DOHH2 (cell line): ENCODE measurements around the gene GBX2.

Source experiments
- H3F3A ChIP-seq: fragments of 200-600 bp; sonication (generic), shearing (Covaris generic); 2 replicates; pipeline ENCODE4 v1.6.0; 2016; ENCODE audit warnings: antibody characterized with exemption, mild to moderate bottlenecking; ENCODE audit not compliant: control insufficient read depth, insufficient read depth
- H3K27ac ChIP-seq: fragments of 200-600 bp; sonication (generic); 2 replicates; pipeline ENCODE4 v1.5.1; 2014; ENCODE audit warnings: low read depth, mild to moderate bottlenecking, low read length, moderate library complexity
- H3K27me3 ChIP-seq: fragments of 200-600 bp; sonication (generic); 2 replicates; pipeline ENCODE4 v1.6.1; 2014; ENCODE audit warnings: mild to moderate bottlenecking, low read length, mixed read lengths; ENCODE audit not compliant: control insufficient read depth
- H3K36me3 ChIP-seq: fragments of 200-600 bp; sonication (generic); 2 replicates; pipeline ENCODE4 v1.6.1; 2014; ENCODE audit warnings: mild to moderate bottlenecking, low read length, moderate library complexity, mixed read lengths; ENCODE audit not compliant: control insufficient read depth
- H3K4me1 ChIP-seq: fragments of 200-600 bp; sonication (generic); 2 replicates; pipeline ENCODE4 v1.6.1; 2014; ENCODE audit warnings: mild to moderate bottlenecking, low read length, mixed read lengths; ENCODE audit not compliant: control insufficient read depth
- H3K4me2 ChIP-seq: fragments of 200-600 bp; sonication (generic); 2 replicates; pipeline ENCODE4 v1.6.0; 2014; ENCODE audit warnings: mild to moderate bottlenecking, low read length, moderate library complexity
- H3K4me3 ChIP-seq: fragments of 200-600 bp; sonication (generic); 2 replicates; pipeline ENCODE4 v1.5.1; 2014; ENCODE audit warnings: mild to moderate bottlenecking, low read length, mixed read lengths
- H3K79me2 ChIP-seq: fragments of 200-600 bp; sonication (generic); 2 replicates; pipeline ENCODE4 v1.6.1; 2014; ENCODE audit warnings: mild to moderate bottlenecking, low read length, mixed read lengths; ENCODE audit not compliant: control insufficient read depth
- H3K9me2 ChIP-seq: fragments of 200-600 bp; sonication (generic); replicated peaks from 2 replicates; pipeline ENCODE4 v1.6.1; 2014; ENCODE audit warnings: mild to moderate bottlenecking, low read length, mixed read lengths; ENCODE audit not compliant: control insufficient read depth
- H3K9me3 ChIP-seq: fragments of 200-600 bp; sonication (generic); 2 replicates; pipeline ENCODE4 v1.6.1; 2014; ENCODE audit warnings: antibody characterized with exemption, low read length, mixed read lengths; ENCODE audit not compliant: control insufficient read depth, insufficient read depth
- H4K20me1 ChIP-seq: fragments of 200-600 bp; sonication (generic); 2 replicates; pipeline ENCODE4 v1.6.0; 2014; ENCODE audit warnings: low read depth, mild to moderate bottlenecking, antibody characterized with exemption, low read length, moderate library complexity; ENCODE audit not compliant: control insufficient read depth, insufficient read depth
- EZH2phosphoT487 ChIP-seq: fragments of 200-600 bp; sonication (generic); IDR thresholded peaks from 2 replicates; pipeline ENCODE4 v1.6.1; 2017; ENCODE audit warnings: borderline replicate concordance, mild to moderate bottlenecking, antibody characterized with exemption, low read length, moderate library complexity, mixed read lengths
- TF ChIP-seq, protein P1 (sequence below): fragments of 200-600 bp; sonication (generic); IDR thresholded peaks from one replicate; pipeline ENCODE4 v1.5.1; 2014; ENCODE audit warnings: antibody characterized with exemption, mild to moderate bottlenecking, low read depth, low read length; ENCODE audit not compliant: poor library complexity, severe bottlenecking

Gene GBX2

DNA sequence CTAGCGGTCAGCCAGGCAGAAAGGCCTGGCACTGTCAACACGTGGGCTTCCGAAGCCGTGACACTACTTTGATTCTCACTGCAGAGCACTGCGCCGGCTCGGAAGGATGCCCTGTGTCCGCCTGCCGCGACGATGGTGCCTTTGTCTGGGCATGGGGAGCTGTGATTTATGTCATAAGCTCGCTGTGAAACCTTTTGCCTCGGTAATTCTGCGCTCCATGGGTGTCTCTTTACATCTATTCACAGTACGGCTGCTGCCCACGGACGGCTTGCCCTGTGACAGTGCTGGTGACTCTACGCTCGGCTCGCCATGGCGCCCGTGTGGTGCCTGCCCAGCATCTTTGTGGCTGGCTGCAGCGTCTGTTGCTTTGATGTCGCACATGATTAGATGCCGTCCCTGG is 43.1 kb upstream of the GBX2 start:
- no peak overlapping the region for H3K4me3 ChIP-seq
- no peaks in the 10 kb centered on the region for H3K36me3 ChIP-seq
- no peaks in the 10 kb centered on the region for H3F3A ChIP-seq
- no peak overlapping the region for H3K4me2 ChIP-seq
- H3K9me2 ChIP-seq = no peaks in the 10 kb centered on the region
- no peaks in the 10 kb centered on the region for H3K27me3 ChIP-seq
- H3K4me1 ChIP-seq = no peaks in the 10 kb centered on the region
- no peaks in the 10 kb centered on the region for H4K20me1 ChIP-seq
- H3K9me3 ChIP-seq = no peaks in the 10 kb centered on the region
- no peak for TF ChIP-seq EZH2phosphoT487
- TF ChIP-seq, protein P1, sequence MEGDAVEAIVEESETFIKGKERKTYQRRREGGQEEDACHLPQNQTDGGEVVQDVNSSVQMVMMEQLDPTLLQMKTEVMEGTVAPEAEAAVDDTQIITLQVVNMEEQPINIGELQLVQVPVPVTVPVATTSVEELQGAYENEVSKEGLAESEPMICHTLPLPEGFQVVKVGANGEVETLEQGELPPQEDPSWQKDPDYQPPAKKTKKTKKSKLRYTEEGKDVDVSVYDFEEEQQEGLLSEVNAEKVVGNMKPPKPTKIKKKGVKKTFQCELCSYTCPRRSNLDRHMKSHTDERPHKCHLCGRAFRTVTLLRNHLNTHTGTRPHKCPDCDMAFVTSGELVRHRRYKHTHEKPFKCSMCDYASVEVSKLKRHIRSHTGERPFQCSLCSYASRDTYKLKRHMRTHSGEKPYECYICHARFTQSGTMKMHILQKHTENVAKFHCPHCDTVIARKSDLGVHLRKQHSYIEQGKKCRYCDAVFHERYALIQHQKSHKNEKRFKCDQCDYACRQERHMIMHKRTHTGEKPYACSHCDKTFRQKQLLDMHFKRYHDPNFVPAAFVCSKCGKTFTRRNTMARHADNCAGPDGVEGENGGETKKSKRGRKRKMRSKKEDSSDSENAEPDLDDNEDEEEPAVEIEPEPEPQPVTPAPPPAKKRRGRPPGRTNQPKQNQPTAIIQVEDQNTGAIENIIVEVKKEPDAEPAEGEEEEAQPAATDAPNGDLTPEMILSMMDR = no peak
- H3K27ac ChIP-seq = no peak overlapping the region
- H3K79me2 ChIP-seq = no peaks in the 10 kb centered on the region

DNA sequence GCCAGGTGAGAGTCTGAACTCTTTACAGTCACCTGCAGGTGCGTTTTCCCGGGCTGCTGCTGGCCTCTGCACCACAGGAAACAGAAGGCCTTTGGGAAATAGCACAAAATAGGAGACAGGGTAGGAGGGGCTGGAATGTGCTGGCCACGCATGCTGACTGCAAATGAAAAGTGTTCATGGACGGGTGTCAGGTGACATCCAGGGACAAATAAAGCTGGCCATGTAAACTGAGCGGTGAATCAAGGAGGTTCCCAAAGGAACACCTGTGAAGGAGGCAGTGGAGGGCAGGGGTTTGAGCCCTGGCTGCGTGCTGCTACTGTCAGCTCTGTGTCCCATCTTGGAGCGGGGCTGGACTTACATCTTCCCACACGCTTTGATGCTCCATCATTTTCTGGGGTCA is 42.4 kb upstream of the GBX2 start:
- no peaks in the 10 kb centered on the region for H3F3A ChIP-seq
- no peaks in the 10 kb centered on the region for H3K36me3 ChIP-seq
- no peaks in the 10 kb centered on the region for H3K27me3 ChIP-seq
- no peaks in the 10 kb centered on the region for H4K20me1 ChIP-seq
- no peaks in the 10 kb centered on the region for H3K79me2 ChIP-seq
- H3K27ac ChIP-seq = no peak overlapping the region
- no peaks in the 10 kb centered on the region for H3K4me1 ChIP-seq
- H3K9me2 ChIP-seq = no peaks in the 10 kb centered on the region
- no peak overlapping the region for H3K4me3 ChIP-seq
- no peak overlapping the region for H3K4me2 ChIP-seq
- TF ChIP-seq, protein P1 = no peak
- no peak for TF ChIP-seq EZH2phosphoT487
- no peaks in the 10 kb centered on the region for H3K9me3 ChIP-seq

DNA sequence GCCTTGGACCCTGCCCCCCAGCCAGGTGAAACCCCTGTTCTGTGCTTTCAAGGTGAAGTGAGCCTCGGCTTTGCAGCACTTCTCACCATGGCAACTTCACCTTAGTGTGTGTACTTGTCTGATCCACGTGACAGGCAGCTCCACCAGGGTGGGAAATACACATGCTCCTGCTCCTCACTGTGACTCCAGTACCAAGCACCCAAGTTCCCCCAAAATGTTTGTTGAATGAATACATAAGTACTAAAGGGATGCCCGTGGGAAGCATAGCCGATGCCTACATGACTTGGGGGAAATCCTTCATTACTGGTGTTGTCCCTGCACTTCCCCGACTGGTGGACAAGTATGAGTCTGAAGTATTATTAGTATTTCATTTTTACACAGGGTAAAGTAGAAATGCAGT is 41.8 kb upstream of the GBX2 start:
- Histone ChIP-seq H3K36me3 (no peaks in the 10 kb centered on the region), H3K4me1 (no peaks in the 10 kb centered on the region), H3K9me2 (no peaks in the 10 kb centered on the region), H3K27me3 (no peaks in the 10 kb centered on the region), H4K20me1 (no peaks in the 10 kb centered on the region), H3K9me3 (no peaks in the 10 kb centered on the region), H3F3A (no peaks in the 10 kb centered on the region), H3K79me2 (no peaks in the 10 kb centered on the region), H3K27ac (no peak overlapping the region), H3K4me2 (no peak overlapping the region), H3K4me3 (no peak overlapping the region)
- no peak for TF ChIP-seq EZH2phosphoT487
- TF ChIP-seq, protein P1 = no peak

DNA sequence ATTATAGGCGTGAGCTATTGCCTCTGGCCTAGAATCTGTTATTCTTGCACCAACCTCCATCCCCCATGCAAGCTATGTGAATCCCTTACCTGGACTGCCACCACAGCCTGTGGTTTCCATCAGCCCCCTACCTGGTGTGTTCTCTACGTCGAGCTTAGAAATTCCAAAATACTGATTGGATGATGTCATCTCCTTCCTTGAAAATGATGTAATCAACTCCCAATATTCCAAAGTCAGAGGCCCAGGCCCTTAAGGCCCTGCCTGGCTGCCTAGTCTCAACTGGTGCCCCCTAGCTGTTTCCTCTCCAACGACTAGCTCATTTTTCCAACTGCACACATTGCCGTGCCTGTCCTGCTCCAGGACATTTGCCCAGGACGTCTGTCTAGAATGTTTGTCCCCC is 41.3 kb upstream of the GBX2 start:
- no peaks in the 10 kb centered on the region for H3K9me2 ChIP-seq
- H3K36me3 ChIP-seq = no peaks in the 10 kb centered on the region
- H3F3A ChIP-seq = no peaks in the 10 kb centered on the region
- no peaks in the 10 kb centered on the region for H4K20me1 ChIP-seq
- H3K27me3 ChIP-seq = no peaks in the 10 kb centered on the region
- H3K4me2 ChIP-seq = no peak overlapping the region
- no peaks in the 10 kb centered on the region for H3K9me3 ChIP-seq
- TF ChIP-seq, protein P1 = no peak
- no peak for TF ChIP-seq EZH2phosphoT487
- no peak overlapping the region for H3K4me3 ChIP-seq
- no peaks in the 10 kb centered on the region for H3K4me1 ChIP-seq
- no peak overlapping the region for H3K27ac ChIP-seq
- H3K79me2 ChIP-seq = no peaks in the 10 kb centered on the region
